Measurements from ENCODE around the gene TNN.

The TNN gene

DNA sequence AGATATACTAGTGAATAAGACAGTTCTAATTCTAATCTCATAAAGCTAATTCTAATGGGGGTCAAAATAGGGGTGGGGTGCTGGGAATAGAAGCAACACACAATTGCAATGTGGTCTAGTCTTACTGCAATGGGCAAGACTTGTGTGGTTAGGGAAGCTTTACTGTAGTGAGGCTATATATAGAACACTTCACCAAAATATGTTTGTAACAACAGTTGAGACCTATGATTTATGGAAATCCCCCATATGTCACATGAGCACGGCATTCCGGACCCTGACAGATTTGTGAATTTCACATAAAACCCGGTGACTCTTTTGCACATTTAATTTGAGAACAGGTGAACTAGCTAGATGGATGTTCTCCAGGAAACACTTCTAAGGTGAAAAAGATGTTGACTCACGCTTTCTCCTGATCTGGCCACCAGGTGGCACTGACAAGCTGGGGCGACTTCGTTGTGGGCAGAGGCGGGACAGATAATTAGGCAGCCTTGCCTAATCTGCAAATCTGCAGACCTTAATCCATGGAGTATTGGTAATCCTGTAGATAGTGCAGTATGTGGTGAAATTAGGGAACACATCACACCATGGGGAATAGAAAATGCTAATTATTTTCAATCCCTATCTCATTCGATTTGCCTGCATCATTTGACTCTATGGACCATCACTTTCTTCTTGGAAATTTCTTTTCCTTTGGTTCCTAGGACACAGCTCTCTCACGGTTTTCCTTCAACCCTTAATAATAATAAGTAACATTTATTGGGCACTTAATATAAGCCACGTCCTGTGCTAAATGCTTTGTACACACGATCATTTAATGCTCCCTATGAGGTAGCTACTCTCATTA, 87.2 kb downstream of the TNN start:
- TF ChIP-seq EP300 (IDR thresholded peaks at IDR 0.05; ENCODE audit: borderline replicate concordance) (no peak), RAD21 (IDR thresholded peaks at IDR 0.05; ENCODE audit: low read depth) (peak; percentile 85)

DNA sequence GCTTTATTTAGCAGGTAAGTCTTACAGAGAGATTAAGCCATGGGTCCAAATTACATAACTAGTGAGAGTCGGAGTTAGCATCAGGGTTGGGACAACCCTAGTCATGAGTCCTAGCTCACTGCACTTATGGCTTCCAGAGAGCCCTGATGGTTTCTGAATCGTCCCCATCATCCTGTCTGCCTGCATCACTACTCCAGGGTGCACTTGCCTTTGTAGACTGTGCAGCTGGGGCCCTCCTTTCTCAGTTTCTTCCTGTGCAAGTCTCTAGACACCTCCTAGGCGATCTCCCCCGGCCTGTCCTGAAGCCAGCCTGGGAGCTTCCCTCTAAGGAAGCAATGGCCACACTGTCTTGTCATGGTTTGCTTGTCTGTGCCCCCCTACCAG, 87.8 kb downstream of the TNN start:
- TF ChIP-seq USF1 (IDR thresholded peaks at IDR 0.05) = no peak
- TF ChIP-seq CEBPB (IDR thresholded peaks at IDR 0.05) = no peak
- no peak for TF ChIP-seq REST (IDR thresholded peaks at IDR 0.05; ENCODE audit: low read depth)
- TF ChIP-seq TAF1 (IDR thresholded peaks at IDR 0.05; ENCODE audit: low read depth) = no peak
- TF ChIP-seq FOXM1 (IDR thresholded peaks at IDR 0.05; ENCODE audit: borderline replicate concordance, low read depth) = no peak
- no peak for TF ChIP-seq YY1 (IDR thresholded peaks at IDR 0.05; ENCODE audit: low read depth)
- TF ChIP-seq RAD21 (IDR thresholded peaks at IDR 0.05; ENCODE audit: low read depth) = no peak
- no peak for TF ChIP-seq TEAD4 (IDR thresholded peaks at IDR 0.05)
- TF ChIP-seq EGR1 (IDR thresholded peaks at IDR 0.05) = no peak
- no peak for TF ChIP-seq ZBTB7A (IDR thresholded peaks at IDR 0.05; ENCODE audit: low read depth)

GRCh38 chr1:175155936-175156335, 88.3 kb downstream of the TNN start:
- TF ChIP-seq NFIC (IDR thresholded peaks at IDR 0.05) (no peak), YY1 (IDR thresholded peaks at IDR 0.05; ENCODE audit: low read depth) (no peak), ZBTB7A (IDR thresholded peaks at IDR 0.05; ENCODE audit: low read depth) (no peak), USF1 (IDR thresholded peaks at IDR 0.05) (no peak), EP300 (IDR thresholded peaks at IDR 0.05; ENCODE audit: borderline replicate concordance) (no peak), RAD21 (IDR thresholded peaks at IDR 0.05; ENCODE audit: low read depth) (no peak)
- TF ChIP-seq, protein P1, sequence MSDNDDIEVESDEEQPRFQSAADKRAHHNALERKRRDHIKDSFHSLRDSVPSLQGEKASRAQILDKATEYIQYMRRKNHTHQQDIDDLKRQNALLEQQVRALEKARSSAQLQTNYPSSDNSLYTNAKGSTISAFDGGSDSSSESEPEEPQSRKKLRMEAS (IDR thresholded peaks at IDR 0.05) = no peak

DNA sequence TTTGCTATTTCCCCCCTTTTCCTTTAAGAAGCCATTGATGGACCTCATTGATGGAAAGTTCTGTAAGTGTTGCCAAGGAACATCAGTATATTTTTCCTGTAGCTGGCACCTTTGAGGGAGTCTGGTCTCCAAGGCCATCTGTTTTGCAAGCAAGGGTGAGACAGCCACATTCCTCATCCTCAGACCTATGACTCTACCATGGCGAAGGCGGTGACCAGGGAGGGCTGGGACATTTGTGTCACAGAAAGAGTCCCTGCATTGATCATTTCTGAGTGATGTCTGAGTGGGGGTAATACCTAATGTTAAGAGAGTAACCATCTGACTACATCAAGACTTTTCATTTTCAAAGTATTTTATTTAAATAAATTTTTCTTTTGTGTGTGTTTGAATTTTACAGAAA, 89.6 kb downstream of the TNN start:
- TF ChIP-seq TAF1 (IDR thresholded peaks at IDR 0.05; ENCODE audit: low read depth) (no peak), RAD21 (IDR thresholded peaks at IDR 0.05; ENCODE audit: low read depth) (no peak), ZBTB7A (IDR thresholded peaks at IDR 0.05; ENCODE audit: low read depth) (no peak), FOXM1 (IDR thresholded peaks at IDR 0.05; ENCODE audit: borderline replicate concordance, low read depth) (no peak), USF1 (IDR thresholded peaks at IDR 0.05) (no peak), REST (IDR thresholded peaks at IDR 0.05; ENCODE audit: low read depth) (no peak), TCF12 (IDR thresholded peaks at IDR 0.05; ENCODE audit: low read depth) (no peak)
- TF ChIP-seq, protein P1 (IDR thresholded peaks at IDR 0.05) = no peak

GRCh38 chr1:175158170-175158591, 90.5 kb downstream of the TNN start:
- TF ChIP-seq USF1 (IDR thresholded peaks at IDR 0.05) (no peak), YY1 (IDR thresholded peaks at IDR 0.05; ENCODE audit: low read depth) (no peak), TCF12 (IDR thresholded peaks at IDR 0.05; ENCODE audit: low read depth) (no peak), NFIC (IDR thresholded peaks at IDR 0.05) (no peak)

DNA sequence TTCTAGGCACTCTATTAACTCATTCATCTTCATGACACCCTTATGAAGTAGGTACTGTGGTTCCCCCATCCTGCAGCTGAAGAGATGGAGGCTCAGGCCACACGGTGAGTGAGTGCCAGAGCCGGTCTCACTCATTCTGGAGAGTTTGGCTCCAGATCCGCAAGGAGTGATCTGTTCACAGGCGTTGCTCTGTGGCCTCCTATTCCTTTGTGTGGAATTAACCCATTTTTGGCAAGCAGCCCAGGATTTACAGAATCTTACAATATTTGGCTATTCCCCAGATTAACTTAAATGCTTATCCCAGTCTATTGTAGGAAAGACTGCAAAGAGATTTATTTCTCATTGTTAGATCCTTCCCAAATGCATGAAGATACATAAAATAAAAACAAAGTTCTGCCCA, 95.3 kb downstream of the TNN start:
- TF ChIP-seq CREB1 (IDR thresholded peaks at IDR 0.05; ENCODE audit: low read depth) (no peak), ZBTB7A (IDR thresholded peaks at IDR 0.05; ENCODE audit: low read depth) (no peak), REST (IDR thresholded peaks at IDR 0.05; ENCODE audit: low read depth) (no peak), FOXM1 (IDR thresholded peaks at IDR 0.05; ENCODE audit: borderline replicate concordance, low read depth) (no peak), TAF1 (IDR thresholded peaks at IDR 0.05; ENCODE audit: low read depth) (no peak), USF1 (IDR thresholded peaks at IDR 0.05) (no peak), TEAD4 (IDR thresholded peaks at IDR 0.05) (no peak), CEBPB (IDR thresholded peaks at IDR 0.05) (no peak), EP300 (IDR thresholded peaks at IDR 0.05; ENCODE audit: borderline replicate concordance) (no peak), EGR1 (IDR thresholded peaks at IDR 0.05) (no peak), YY1 (IDR thresholded peaks at IDR 0.05; ENCODE audit: low read depth) (no peak), TCF12 (IDR thresholded peaks at IDR 0.05; ENCODE audit: low read depth) (no peak), RAD21 (IDR thresholded peaks at IDR 0.05; ENCODE audit: low read depth) (no peak), NFIC (IDR thresholded peaks at IDR 0.05) (no peak)
- TF ChIP-seq, protein P1 (IDR thresholded peaks at IDR 0.05) = no peak

Measured in Ishikawa (cell line).